T-helper 2 cell treated with Interferon-gamma antibody and Interleukin-4, amounts not matched to agents 100 ng/mL and 5 ng/mL, for 36 hours (primary cell): ENCODE measurements around the gene ATF4. TPM values are rescaled to one million over a fixed set of nuclear protein-coding genes. Genes with fewer than 3 reads are reported as not detected.

Source experiments
- intact Hi-C: fragments of 100-400 bp; cut with micrococcal nuclease; formaldehyde crosslinking; loops from one replicate; pipeline ENCODE4 v1.15.1; 2023
- total RNA-seq: library from RNA; stranded (reverse); gene quantifications from 2 replicates; pipeline ENCODE4 v1.2.3, GENCODE V29; 2022

ATF4 gene, protein sequence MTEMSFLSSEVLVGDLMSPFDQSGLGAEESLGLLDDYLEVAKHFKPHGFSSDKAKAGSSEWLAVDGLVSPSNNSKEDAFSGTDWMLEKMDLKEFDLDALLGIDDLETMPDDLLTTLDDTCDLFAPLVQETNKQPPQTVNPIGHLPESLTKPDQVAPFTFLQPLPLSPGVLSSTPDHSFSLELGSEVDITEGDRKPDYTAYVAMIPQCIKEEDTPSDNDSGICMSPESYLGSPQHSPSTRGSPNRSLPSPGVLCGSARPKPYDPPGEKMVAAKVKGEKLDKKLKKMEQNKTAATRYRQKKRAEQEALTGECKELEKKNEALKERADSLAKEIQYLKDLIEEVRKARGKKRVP
- total RNA-seq = 277 and 284 TPM in 2 replicates

DNA sequence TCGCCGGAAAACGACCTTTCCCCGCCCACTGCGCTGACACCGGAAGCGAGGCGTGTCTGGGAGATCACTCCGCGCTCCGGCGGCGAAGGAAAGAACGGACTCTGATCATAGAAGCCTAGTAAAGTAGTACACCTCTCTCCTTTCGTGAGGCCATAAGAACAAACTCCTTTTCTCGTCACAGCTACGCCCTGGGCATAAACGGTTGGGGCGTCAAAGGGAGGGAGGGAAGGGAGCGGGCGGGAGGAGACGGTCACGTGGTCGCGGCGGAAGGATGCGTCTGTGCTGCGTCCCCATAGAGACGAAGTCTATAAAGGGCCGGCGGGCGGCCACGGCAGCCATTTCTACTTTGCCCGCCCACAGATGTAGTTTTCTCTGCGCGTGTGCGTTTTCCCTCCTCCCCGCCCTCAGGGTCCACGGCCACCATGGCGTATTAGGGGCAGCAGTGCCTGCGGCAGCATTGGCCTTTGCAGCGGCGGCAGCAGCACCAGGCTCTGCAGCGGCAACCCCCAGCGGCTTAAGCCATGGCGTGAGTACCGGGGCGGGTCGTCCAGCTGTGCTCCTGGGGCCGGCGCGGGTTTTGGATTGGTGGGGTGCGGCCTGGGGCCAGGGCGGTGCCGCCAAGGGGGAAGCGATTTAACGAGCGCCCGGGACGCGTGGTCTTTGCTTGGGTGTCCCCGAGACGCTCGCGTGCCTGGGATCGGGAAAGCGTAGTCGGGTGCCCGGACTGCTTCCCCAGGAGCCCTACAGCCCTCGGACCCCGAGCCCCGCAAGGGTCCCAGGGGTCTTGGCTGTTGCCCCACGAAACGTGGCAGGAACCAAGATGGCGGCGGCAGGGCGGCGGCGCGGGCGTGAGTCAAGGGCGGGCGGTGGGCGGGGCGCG is at the start of gene ATF4:
ATF4 (plus strand) TSS at position 337 of the 880 bp plus-strand sequence. CDS start 884 bp downstream, outside the sequence.
- intact Hi-C loops = loop anchor here (1.0 to 10.0 kb wide), 5 partner anchors 12 to 768 kb away; partner anchors contain the start of genes CBX7, MIEF1, RPL3 and RPS19BP1

DNA sequence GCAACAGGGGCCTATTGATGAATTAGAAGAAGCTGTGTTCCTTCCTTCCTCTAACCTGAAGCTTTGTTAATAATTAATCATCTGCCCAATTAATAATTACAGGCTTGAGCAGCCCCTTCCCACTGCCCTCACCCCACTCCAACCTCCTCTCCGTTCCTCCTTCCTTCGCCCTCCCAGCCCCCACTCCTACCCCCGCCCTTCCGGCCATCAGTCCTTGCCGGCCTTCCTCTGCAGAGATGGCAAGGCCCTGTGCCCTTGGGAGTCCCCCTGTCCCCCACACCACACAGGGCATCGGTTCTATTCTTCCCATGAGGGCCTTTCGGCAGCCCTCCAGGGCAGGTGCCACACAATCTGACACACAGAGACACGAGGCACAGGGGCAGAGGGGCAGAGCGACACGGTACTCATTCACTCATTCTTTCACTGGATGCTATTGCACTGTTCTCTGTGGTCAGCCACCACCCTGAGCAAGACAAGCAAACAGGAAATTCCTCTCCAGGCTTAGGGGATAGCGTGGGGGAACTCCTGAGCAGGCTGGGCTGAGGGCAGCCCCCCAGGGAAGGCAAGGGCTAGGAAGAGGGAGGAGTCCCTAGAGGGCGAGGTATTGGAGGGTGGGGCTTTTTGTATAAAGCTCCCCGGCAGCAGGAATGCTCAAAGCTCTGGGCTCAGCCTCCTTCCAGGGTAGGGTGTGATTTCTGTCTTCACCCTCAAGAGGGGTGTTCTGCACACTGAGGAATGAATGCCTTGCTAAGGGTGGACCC is 48.8 kb upstream of the ATF4 start:
- intact Hi-C loops = no loop called here

DNA sequence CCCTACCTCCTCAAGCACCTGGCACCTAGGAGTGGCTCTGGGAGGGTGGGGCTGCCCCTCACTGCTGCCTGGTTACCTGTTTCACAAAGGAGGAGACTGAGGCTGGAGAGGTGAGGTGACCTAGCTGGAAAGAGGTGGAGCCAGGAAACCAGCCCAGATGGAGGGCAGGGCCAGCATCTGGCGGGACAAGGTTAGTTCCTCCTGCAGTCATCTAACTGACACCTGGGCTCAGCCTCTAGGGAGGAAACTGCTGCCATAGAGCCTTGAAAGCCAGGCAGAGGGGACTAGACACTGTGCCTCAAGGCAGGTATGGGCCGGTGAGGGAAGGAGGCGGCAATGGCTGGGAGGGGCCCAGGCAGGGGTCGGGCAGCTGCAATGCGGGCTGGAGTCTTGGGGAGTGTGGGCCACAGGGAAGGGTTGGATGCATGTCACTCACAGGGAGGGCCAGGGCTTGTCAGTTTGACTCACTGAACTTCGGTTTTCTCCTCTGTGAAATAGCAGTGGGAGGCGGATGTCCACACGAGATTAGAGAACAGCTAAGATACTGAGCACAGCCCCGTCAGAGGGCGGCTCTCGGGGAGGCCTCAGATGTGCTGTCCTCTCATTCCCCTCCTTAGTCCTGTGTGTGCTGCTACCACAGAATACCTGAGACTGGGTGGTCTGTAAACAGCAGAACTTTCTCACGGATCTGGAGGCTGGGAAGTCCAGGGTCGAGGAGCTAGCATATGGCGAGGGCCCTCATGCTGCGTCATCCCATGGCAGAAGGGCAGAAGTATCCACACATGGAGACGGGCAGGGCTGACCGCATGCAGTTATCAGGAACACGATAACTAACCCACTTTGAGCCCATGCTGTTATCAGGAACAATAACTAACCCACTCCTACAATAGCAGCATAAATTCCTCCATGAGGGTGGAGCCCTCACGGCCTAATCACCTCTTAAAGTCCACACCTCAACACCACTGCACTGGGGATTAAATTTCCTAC is 47.5 kb upstream of the ATF4 start:
- intact Hi-C loops = no loop called here

DNA sequence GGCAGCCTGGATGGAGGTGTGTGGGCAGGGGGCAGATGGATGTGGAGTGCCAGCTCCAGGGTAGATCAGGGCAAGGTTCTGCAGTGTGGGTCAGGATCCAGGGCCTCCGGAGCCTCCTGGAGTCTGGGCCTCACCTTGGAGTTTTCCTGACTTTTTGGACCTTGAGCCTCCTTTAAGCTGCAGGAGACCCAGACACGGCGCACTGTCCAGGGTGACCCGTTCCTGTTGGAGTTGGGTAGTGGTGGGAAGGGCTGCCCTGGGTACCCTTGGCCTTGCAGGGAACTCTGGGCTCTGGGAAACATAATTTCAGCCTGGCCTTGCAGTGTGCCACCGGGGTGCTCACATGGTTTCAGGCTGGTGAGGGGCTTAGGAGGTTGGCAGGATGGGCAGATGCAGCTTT is 46.5 kb upstream of the ATF4 start:
- intact Hi-C loops = no loop called here

DNA sequence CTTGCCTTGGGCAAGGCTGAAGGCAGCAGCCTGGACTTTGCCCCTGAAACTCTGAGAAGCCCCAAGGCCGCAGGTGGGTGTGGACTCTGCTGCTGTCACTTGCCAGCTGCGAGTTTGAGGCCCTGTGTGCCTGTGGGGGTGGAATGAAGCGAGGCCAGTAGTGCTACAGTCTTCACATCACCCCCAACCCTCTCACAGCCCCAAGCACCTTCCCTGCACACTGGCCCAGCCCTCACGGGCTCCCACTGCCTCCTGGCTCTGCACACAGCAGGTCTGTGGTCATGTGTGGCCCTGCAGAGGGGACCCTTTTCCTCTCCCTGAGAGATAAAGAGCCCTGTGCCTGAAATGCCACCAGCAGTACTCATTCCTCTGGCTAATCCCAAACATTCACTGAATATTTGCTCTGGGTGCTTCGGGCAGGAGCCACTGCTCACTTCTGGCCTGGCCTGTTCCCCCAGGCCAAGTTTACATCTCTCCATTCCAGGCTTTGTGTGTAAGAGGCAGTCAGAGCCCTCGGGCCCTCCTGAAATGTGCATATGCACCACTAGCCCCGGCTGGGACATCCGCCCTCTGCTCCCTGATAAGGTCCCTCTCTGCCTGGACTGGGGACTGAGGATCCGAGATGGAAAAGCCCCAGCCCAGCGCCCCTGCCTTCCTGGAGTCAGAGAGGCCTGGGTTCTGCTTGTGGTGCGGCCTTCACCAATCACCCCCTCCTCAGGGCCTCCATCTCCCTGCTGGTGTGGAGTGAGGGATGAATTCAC is 45.8 kb upstream of the ATF4 start:
- intact Hi-C loops = no loop called here

DNA sequence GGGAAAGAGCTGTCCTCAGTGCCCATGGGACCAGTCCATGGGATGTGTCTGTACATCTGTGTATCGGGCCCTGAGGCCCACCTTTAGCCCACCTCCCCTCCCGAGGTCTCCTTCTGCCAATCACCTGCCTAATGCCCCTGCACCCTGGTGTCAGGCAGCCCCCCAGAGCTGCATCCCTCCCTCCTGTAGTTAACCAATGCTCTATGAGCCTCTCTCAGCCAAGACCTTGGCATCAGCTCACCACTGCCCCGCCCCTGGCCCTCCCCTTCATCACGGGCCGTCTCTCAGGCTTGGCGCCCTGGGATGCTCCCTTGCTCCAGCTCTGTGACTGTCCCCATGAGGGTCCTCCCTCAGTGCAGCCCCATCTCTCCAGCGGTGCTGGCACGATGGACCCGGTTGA is 45.0 kb upstream of the ATF4 start:
- intact Hi-C loops = no loop called here

DNA sequence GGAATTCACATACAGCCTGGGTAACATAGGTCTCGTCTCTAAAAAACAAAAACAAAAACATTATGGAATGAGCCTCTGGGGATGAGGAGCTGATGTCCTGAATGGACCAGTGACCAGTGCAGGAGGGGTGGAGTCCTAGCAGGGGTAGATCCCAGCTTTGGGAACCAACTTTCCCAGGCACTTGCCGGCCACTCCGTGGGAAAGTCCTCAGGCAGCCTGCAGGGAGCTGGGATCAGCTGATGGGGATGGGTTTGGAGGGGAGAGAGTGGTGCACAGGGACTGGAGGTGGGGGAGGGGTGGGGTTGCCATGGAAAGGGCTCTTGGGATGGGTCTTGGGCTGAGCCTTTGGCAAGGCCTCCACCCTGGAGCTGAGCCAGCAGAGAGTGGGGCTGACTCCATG is 44.5 kb upstream of the ATF4 start:
- intact Hi-C loops = no loop called here

DNA sequence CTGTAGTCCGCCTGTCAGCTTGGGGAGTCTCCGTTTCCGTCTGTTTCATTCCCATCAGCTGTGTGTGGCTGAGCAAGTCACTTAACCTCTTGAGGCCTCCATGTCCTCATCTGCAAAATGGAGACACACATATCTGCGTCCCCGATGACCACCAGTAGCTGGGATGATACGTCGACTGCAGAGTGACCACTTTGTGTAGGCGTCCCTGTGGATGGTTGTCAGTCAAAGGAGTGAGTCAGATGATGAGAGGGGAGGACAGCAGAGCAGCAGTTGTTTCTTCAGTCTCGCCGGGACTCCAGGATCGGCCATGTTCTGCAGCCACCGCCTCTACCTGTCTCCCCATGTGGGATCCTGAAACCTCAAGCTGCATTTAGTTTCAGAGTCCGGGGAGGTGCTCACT is 43.7 kb upstream of the ATF4 start:
- intact Hi-C loops = no loop called here

DNA sequence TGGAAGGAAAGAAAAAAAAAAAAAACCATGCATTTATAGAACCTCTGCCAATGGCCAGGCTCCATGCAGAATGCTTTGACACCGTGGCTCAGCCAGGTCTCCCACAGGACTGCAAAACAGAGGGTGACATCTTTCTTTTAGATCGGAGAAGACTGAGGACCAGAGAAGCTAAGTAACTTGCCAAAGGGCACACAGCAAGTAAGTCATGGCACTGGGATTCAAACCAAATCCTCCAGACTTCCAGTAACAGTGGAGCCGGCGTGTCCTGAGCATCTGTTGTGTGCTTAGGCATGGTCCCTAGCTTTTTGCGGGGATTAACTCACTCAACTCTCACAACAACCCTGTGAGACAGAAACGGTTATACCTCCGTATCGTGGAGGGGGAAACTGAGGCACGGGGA is 42.8 kb upstream of the ATF4 start:
- intact Hi-C loops = no loop called here

DNA sequence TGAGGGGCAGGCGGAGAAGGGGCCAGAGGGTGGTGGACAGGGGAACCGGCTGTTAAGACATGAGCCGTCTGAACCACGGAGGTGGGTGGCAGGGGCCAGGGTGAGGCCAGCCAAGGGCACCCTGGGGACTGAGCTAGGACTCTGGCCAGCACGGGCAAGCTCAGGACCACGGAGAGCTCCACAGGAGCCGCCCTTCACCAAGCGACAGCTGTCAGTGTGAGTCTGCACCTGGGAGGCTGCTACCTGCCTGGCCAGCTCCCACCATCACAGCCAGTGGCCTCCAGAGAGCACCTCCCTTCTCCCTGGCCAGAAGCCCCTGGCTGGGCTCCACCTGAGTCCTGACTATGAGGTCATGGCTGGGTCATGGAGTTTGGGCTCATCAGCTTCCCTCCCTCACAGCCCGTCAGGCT is 41.9 kb upstream of the ATF4 start:
- intact Hi-C loops = no loop called here

DNA sequence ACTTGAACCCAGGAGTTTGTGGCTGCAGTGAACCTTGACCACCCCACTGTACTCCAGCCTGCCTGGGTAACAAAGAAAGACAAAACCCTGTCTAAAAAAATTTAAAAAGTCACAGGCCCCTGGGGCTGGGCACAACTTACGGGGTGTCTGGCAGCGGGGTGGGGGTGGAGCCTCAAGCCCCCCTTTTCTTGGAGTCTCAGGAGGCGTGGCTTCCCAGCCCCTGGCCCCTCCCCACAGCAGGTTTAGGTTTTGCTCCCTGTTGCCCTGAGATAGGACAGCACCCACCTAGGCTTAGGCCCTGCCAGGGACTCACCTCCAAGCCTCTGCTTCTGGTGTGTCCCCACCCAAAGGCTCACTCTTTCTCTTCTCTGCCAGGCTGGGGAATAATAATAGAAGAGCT is 41.1 kb upstream of the ATF4 start:
- intact Hi-C loops = no loop called here

DNA sequence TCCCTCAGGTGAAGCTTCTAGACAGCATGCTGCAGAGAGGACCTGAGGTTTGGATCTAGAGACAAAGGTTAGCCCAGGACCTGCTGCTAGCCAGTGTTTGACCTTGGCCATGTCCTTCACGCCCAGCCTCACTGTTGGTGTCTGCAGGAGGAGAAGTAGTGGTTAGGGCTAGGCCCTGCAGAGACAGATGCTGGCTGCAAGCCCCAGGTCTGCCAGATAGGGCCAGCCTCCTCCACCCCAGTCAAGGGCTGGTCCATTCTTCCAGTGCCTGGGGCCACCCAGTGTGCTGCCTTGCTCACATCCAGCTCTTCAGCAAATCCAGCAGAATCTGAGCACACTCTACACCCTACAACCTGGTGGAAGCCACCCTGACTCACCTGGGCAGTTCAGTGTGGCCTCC is 39.8 kb upstream of the ATF4 start:
- intact Hi-C loops = no loop called here

DNA sequence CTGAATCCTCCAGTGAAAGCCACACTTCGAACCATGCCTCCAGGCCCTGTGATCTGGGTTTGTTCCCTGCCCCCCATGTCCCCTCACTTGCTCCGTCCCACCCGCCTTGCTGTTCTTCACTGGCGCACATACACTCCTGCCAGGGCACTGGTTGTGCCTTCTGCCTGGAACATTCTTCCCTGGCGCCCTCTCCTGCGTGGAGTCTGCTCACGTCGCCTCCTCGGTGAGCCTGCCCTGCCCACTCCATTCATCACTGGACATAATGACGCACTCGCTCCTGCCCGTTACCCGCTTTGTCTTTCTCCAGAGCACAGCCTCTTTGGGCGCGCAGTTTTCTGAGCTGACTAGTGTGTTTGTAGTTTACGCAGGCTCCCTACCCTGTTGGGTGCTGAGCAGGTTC is 39.3 kb upstream of the ATF4 start:
- intact Hi-C loops = no loop called here

DNA sequence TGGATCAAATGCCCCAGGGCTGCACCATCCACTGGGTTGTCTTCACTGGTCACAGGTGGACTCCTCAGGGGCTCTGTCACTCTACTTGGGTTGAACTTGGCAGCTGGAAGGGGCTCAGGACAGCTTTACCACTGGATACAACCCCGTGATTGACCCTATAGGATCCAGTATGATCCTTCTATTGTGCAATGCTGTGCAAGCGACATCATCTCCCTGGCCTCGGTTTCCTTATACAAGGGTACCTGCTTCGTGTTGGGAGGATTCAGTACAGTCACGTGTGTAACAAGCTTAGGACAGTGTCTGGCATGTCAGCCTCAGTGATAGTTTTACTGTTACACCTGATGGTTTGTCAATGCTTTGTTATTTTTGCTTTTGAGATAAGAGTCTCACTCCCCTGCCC is 38.8 kb upstream of the ATF4 start:
- intact Hi-C loops = no loop called here

DNA sequence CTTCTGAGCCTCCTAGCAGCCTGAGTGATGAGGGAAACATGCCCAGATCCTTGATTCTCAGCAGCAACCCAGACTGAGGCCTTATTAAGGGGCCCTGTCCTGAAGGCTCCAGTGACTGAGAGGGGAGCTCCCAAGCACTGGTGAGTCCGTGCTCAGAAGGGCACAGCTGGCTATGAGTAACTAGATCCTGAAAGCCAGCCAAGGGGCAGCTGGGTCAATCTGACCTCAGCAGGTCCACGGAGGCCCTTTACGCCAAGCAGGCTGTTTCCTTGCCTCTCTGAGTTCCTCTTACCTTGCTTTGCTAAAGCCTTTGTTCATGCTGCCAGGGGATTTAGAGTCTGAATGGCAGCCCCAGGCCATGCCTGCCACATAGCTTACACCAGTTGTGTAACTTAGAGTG is 37.6 kb upstream of the ATF4 start:
- intact Hi-C loops = no loop called here

DNA sequence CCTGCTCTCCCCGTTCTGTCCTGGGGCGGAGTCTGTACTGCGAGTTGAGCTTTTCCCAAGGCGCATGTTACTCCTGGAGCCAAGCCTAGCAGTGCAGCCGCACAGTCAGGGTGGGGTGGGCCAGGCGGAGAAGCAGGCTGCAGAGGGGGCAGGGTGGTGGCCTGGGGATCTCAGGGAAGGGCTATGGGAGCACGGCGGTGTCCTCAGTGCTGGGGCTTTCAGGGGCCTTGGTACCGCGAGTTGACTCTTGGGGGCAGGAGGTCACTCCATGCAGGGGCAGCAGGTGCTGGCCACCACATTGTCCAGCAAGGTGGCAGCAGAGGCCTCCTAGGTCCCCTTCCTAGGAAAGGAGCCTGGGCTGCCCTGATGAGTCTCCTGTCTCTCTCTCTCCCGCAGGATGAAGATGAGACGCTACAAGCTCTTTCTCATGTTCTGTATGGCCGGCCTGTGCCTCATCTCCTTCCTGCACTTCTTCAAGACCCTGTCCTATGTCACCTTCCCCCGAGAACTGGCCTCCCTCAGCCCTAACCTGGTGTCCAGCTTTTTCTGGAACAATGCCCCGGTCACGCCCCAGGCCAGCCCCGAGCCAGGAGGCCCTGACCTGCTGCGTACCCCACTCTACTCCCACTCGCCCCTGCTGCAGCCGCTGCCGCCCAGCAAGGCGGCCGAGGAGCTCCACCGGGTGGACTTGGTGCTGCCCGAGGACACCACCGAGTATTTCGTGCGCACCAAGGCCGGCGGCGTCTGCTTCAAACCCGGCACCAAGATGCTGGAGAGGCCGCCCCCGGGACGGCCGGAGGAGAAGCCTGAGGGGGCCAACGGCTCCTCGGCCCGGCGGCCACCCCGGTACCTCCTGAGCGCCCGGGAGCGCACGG is 33.2 kb upstream of the ATF4 start:
- intact Hi-C loops = no loop called here

DNA sequence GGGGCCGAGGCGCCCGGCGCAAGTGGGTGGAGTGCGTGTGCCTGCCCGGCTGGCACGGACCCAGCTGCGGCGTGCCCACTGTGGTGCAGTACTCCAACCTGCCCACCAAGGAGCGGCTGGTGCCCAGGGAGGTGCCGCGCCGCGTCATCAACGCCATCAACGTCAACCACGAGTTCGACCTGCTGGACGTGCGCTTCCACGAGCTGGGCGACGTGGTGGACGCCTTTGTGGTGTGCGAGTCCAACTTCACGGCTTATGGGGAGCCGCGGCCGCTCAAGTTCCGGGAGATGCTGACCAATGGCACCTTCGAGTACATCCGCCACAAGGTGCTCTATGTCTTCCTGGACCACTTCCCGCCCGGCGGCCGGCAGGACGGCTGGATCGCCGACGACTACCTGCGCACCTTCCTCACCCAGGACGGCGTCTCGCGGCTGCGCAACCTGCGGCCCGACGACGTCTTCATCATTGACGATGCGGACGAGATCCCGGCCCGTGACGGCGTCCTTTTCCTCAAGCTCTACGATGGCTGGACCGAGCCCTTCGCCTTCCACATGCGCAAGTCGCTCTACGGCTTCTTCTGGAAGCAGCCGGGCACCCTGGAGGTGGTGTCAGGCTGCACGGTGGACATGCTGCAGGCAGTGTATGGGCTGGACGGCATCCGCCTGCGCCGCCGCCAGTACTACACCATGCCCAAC is 32.4 kb upstream of the ATF4 start:
- intact Hi-C loops = no loop called here

DNA sequence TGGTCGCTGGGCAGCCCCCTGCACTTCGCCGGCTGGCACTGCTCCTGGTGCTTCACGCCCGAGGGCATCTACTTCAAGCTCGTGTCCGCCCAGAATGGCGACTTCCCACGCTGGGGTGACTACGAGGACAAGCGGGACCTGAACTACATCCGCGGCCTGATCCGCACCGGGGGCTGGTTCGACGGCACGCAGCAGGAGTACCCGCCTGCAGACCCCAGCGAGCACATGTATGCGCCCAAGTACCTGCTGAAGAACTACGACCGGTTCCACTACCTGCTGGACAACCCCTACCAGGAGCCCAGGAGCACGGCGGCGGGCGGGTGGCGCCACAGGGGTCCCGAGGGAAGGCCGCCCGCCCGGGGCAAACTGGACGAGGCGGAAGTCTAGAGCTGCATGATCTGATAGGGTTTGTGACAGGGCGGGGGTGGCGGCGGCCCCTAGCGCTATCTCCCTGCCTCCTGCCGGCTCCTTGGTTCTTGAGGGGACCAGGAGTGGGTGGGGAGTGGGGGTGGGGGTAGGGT is 31.7 kb upstream of the ATF4 start:
- intact Hi-C loops = no loop called here
